Measurements from ENCODE around the gene CDK5R2. TPM values are rescaled to one million over a fixed set of nuclear protein-coding genes. Genes with fewer than 3 reads are reported as not detected.

Gene CDK5R2
- total RNA-seq, 2 donors from 2014 or later = not detected

GRCh38 chr2:218981881-218982585 lies 22.6 kb downstream of the CDK5R2 start:
- no peaks in the 10 kb centered on the region for H3K36me3 ChIP-seq
- TF ChIP-seq POLR2A (IDR thresholded peaks at IDR 0.05) (no peak), POLR2AphosphoS5 (IDR thresholded peaks at IDR 0.05) (no peak), CTCF (IDR thresholded peaks at IDR 0.05) (no peak)
- H3K27ac ChIP-seq = no peak overlapping the region
- H3K27me3 ChIP-seq (replicated peaks; ENCODE audit: insufficient read depth) = peaks cover 17% of the 10 kb centered on the region
- peaks cover 4% of the 10 kb centered on the region for H3K4me1 ChIP-seq (replicated peaks)
- 2% methylated on average over 22 of the region's 69 CpGs for WGBS
- no peaks in the 10 kb centered on the region for H3K9me3 ChIP-seq
- no peak for DNase-seq (ENCODE audit: low spot score)
- intact Hi-C loops (cut with DNase I) = no loop called here
- peak overlapping the region; percentile 0 to 22 for H3K4me3 ChIP-seq

GRCh38 chr2:218982586-218983262 lies 23.3 kb downstream of the CDK5R2 start:
- Histone ChIP-seq H3K4me1 (replicated peaks) (peaks cover 4% of the 10 kb centered on the region), H3K36me3 (no peaks in the 10 kb centered on the region), H3K27me3 (replicated peaks; ENCODE audit: insufficient read depth) (peaks cover 17% of the 10 kb centered on the region), H3K9me3 (no peaks in the 10 kb centered on the region), H3K27ac (no peak overlapping the region), H3K4me3 (peak overlapping the region in 1 of 2 donors; percentile 22)
- DNase-seq (ENCODE audit: low spot score) = no peak
- WGBS = 9% methylated on average over 28 of the region's 28 CpGs
- intact Hi-C loops (cut with DNase I) = no loop called here
- no peak for TF ChIP-seq POLR2AphosphoS5 (IDR thresholded peaks at IDR 0.05)
- no peak for TF ChIP-seq POLR2A (IDR thresholded peaks at IDR 0.05)
- no peak for TF ChIP-seq CTCF (IDR thresholded peaks at IDR 0.05)

- H3K4me1 ChIP-seq (replicated peaks) = peaks cover 4% of the 10 kb centered on the region
- TF ChIP-seq POLR2A (IDR thresholded peaks at IDR 0.05) = no peak
- no peak for TF ChIP-seq POLR2AphosphoS5 (IDR thresholded peaks at IDR 0.05)
- no peak for TF ChIP-seq CTCF (IDR thresholded peaks at IDR 0.05)
- no peak overlapping the region for H3K27ac ChIP-seq
- no peaks in the 10 kb centered on the region for H3K36me3 ChIP-seq
- peak overlapping the region; percentile 7 to 19 for H3K4me3 ChIP-seq
- H3K27me3 ChIP-seq (replicated peaks; ENCODE audit: insufficient read depth) = peaks cover 17% of the 10 kb centered on the region
- intact Hi-C loops (cut with DNase I) = no loop called here
- 17% methylated on average over 23 of the region's 23 CpGs for WGBS
- no peak for DNase-seq (ENCODE audit: low spot score)
- no peaks in the 10 kb centered on the region for H3K9me3 ChIP-seq
These were observed 23.9 kb downstream of the CDK5R2 start for GRCh38 chr2:218983263-218983933.

- H3K27me3 ChIP-seq (replicated peaks; ENCODE audit: insufficient read depth) = peaks cover 17% of the 10 kb centered on the region
- no peak for TF ChIP-seq POLR2AphosphoS5 (IDR thresholded peaks at IDR 0.05)
- TF ChIP-seq POLR2A (IDR thresholded peaks at IDR 0.05) = no peak
- no peak for TF ChIP-seq CTCF (IDR thresholded peaks at IDR 0.05)
- no peaks in the 10 kb centered on the region for H3K36me3 ChIP-seq
- H3K27ac ChIP-seq = peak overlapping the region in 1 of 2 donors; percentile 4
- intact Hi-C loops (cut with DNase I) = no loop called here
- H3K4me3 ChIP-seq = peak overlapping the region; percentile 7 to 19
- H3K4me1 ChIP-seq (replicated peaks) = peaks cover 4% of the 10 kb centered on the region
- no peak for DNase-seq (ENCODE audit: low spot score)
- 18% methylated on average over 10 of the region's 10 CpGs for WGBS
- H3K9me3 ChIP-seq = no peaks in the 10 kb centered on the region
These were observed 24.4 kb downstream of the CDK5R2 start for GRCh38 chr2:218983934-218984238.

Data from prostate gland (tissue), 2 donors.